Progenitor cell of endocrine pancreas (in vitro differentiated cells): ENCODE results near the gene BFSP2. TPM values are rescaled to one million over a fixed set of nuclear protein-coding genes. Genes with fewer than 3 reads are reported as not detected.

ENCODE experiments used
- DNase-seq: peaks from one replicate; pipeline ENCODE4 v3.0.0; 2021; ENCODE audit warnings: low spot score; ENCODE audit not compliant: unreplicated experiment
- H3K27ac Mint-ChIP-seq: 2 replicates; pipeline ENCODE4 v1.8.0; 2021; ENCODE audit warnings: mild to moderate bottlenecking, moderate library complexity, mixed read lengths
- H3K27me3 Mint-ChIP-seq: 2 replicates; pipeline ENCODE4 v1.8.0; 2021; ENCODE audit warnings: mixed read lengths
- H3K36me3 Mint-ChIP-seq: 2 replicates; pipeline ENCODE4 v1.8.0; 2022; ENCODE audit warnings: mixed read lengths; ENCODE audit not compliant: insufficient read depth
- H3K4me1 Mint-ChIP-seq: 2 replicates; pipeline ENCODE4 v1.8.0; 2021; ENCODE audit warnings: low read depth, mixed read lengths
- H3K4me3 Mint-ChIP-seq: 2 replicates; pipeline ENCODE4 v1.8.0; 2021; ENCODE audit warnings: low read depth, mild to moderate bottlenecking, moderate library complexity, mixed read lengths
- H3K9me3 Mint-ChIP-seq: 2 replicates; pipeline ENCODE4 v1.8.0; 2021; ENCODE audit warnings: low read depth, mixed read lengths
- CTCF ChIP-seq: fragments of 200-600 bp; sonication (generic); IDR thresholded peaks from one replicate; pipeline ENCODE4 v1.5.0; 2021; ENCODE audit warnings: antibody characterized with exemption, mild to moderate bottlenecking; ENCODE audit not compliant: unreplicated experiment
- total RNA-seq: library from RNA; stranded (reverse); gene quantifications from 2 replicates; pipeline ENCODE4 v1.2.1, GENCODE V29; 2021

The BFSP2 gene
- total RNA-seq, 1 donor from 2014 or later: not detected

GRCh38 chr3:133445108-133445507, 45.3 kb downstream of the BFSP2 start:
- no peaks in the 10 kb centered on the region for H3K27me3 Mint-ChIP-seq
- H3K9me3 Mint-ChIP-seq: no peaks in the 10 kb centered on the region
- no peak overlapping the region for H3K4me3 Mint-ChIP-seq
- TF ChIP-seq CTCF: no peak
- DNase-seq: no peak
- H3K27ac Mint-ChIP-seq: no peak overlapping the region
- peaks cover 39% of the 10 kb centered on the region for H3K4me1 Mint-ChIP-seq
- H3K36me3 Mint-ChIP-seq: no peaks in the 10 kb centered on the region

- TF ChIP-seq CTCF: no peak
- Mint-ChIP-seq H3K27me3 (no peaks in the 10 kb centered on the region), H3K36me3 (no peaks in the 10 kb centered on the region), H3K9me3 (no peaks in the 10 kb centered on the region), H3K4me1 (peaks cover 47% of the 10 kb centered on the region), H3K27ac (no peak overlapping the region), H3K4me3 (no peak overlapping the region)
- no peak for DNase-seq
Measured at GRCh38 chr3:133447750-133448477, 48.1 kb downstream of the BFSP2 start.

- Mint-ChIP-seq H3K4me1 (peaks cover 48% of the 10 kb centered on the region), H3K9me3 (no peaks in the 10 kb centered on the region), H3K36me3 (no peaks in the 10 kb centered on the region), H3K4me3 (no peak overlapping the region), H3K27me3 (no peaks in the 10 kb centered on the region), H3K27ac (peak overlapping the region; percentile 88)
- TF ChIP-seq CTCF: no peak
- no peak for DNase-seq
Measured at GRCh38 chr3:133448478-133449122, 48.7 kb downstream of the BFSP2 start.

GRCh38 chr3:133451309-133451708, 51.5 kb downstream of the BFSP2 start:
- H3K36me3 Mint-ChIP-seq: no peaks in the 10 kb centered on the region
- no peaks in the 10 kb centered on the region for H3K9me3 Mint-ChIP-seq
- TF ChIP-seq CTCF: no peak
- no peaks in the 10 kb centered on the region for H3K27me3 Mint-ChIP-seq
- no peak for DNase-seq
- no peak overlapping the region for H3K27ac Mint-ChIP-seq
- no peak overlapping the region for H3K4me3 Mint-ChIP-seq
- peaks cover 37% of the 10 kb centered on the region for H3K4me1 Mint-ChIP-seq

- Mint-ChIP-seq H3K4me3 (no peak overlapping the region), H3K4me1 (peaks cover 31% of the 10 kb centered on the region), H3K9me3 (no peaks in the 10 kb centered on the region), H3K27ac (no peak overlapping the region), H3K36me3 (no peaks in the 10 kb centered on the region), H3K27me3 (no peaks in the 10 kb centered on the region)
- no peak for TF ChIP-seq CTCF
- no peak for DNase-seq
Measured at GRCh38 chr3:133452641-133453319, 52.9 kb downstream of the BFSP2 start.
